PFSK-1 (cell line): ENCODE data around the gene PSMC6.

Experiments used
- FOXP2 ChIP-seq: optimal IDR thresholded peaks from 2 replicates; pipeline ENCODE3; 2011; ENCODE audit warnings: borderline replicate concordance, control low read depth, inconsistent platforms; ENCODE audit not compliant: insufficient read depth; ENCODE audit errors: extremely low read length, extremely low read depth
- POLR2AphosphoS5 ChIP-seq: IDR thresholded peaks from 2 replicates; pipeline ENCODE4 v1.6.1; 2012; ENCODE audit warnings: low read depth, mild to moderate bottlenecking, control low read depth, low read length, moderate library complexity
- SIN3A ChIP-seq: IDR thresholded peaks from 2 replicates; pipeline ENCODE4 v1.6.1; 2012; ENCODE audit warnings: mild to moderate bottlenecking, low read length, moderate library complexity, borderline replicate concordance; ENCODE audit not compliant: insufficient read depth
- TAF1 ChIP-seq: IDR thresholded peaks from 2 replicates; pipeline ENCODE4 v1.6.1; 2012; ENCODE audit warnings: low read length, control low read depth, borderline replicate concordance; ENCODE audit not compliant: insufficient read depth
- TF ChIP-seq, protein P1 (sequence below), 2 experiments: IDR thresholded peaks; 2 replicates each; pipeline versions ENCODE4 v1.6.1 to v1.8.0; 2011 to 2012; ENCODE audit warnings: low read depth in 2 of 2, low read length in 2 of 2, control low read depth in 1 of 2, inconsistent platforms in 1 of 2, mild to moderate bottlenecking in 1 of 2, moderate library complexity in 1 of 2; ENCODE audit not compliant: insufficient read depth in 1 of 2

The PSMC6 gene

DNA sequence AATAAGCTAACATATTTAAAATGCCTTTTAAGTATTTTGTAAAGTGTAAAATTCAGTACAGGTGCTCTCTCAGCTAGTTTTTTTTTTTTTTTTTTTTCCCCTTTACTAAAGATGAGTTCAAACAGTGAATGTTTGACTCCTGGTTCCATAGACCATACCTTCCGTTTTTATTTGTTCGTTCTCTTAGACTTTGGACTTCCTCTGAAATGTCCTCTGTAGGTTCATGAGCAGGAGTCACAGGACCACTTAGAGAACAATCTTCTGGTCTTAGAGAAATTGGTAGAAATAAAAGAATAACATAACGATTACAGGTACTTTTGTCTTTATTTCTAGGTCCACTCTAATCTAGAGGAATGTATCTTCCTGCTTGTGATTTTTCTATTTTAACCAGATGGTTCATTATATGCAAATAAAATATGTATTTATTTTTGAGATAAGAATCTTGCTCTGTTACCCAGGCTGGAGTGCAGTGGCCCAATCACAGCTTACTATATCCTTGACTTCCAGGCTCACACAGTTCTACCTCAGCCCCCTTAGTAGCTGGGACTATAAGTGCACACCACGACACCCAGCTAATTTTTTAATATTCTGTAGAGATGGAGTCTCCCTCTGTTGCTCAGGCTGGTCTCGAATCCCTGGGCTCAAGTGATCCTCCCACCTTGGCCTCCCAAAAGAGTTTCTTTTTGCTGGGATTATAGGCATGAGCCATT is 48.8 kb downstream of the PSMC6 start:
- TF ChIP-seq FOXP2 (no peak), POLR2AphosphoS5 (no peak), TAF1 (no peak), SIN3A (no peak)
- TF ChIP-seq, protein P1, sequence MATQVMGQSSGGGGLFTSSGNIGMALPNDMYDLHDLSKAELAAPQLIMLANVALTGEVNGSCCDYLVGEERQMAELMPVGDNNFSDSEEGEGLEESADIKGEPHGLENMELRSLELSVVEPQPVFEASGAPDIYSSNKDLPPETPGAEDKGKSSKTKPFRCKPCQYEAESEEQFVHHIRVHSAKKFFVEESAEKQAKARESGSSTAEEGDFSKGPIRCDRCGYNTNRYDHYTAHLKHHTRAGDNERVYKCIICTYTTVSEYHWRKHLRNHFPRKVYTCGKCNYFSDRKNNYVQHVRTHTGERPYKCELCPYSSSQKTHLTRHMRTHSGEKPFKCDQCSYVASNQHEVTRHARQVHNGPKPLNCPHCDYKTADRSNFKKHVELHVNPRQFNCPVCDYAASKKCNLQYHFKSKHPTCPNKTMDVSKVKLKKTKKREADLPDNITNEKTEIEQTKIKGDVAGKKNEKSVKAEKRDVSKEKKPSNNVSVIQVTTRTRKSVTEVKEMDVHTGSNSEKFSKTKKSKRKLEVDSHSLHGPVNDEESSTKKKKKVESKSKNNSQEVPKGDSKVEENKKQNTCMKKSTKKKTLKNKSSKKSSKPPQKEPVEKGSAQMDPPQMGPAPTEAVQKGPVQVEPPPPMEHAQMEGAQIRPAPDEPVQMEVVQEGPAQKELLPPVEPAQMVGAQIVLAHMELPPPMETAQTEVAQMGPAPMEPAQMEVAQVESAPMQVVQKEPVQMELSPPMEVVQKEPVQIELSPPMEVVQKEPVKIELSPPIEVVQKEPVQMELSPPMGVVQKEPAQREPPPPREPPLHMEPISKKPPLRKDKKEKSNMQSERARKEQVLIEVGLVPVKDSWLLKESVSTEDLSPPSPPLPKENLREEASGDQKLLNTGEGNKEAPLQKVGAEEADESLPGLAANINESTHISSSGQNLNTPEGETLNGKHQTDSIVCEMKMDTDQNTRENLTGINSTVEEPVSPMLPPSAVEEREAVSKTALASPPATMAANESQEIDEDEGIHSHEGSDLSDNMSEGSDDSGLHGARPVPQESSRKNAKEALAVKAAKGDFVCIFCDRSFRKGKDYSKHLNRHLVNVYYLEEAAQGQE (IDR thresholded peaks at IDR 0.05; ENCODE audit: insufficient read depth in 1 of 2, low read depth in 2 of 2, low read length in 2 of 2), result no peak

DNA sequence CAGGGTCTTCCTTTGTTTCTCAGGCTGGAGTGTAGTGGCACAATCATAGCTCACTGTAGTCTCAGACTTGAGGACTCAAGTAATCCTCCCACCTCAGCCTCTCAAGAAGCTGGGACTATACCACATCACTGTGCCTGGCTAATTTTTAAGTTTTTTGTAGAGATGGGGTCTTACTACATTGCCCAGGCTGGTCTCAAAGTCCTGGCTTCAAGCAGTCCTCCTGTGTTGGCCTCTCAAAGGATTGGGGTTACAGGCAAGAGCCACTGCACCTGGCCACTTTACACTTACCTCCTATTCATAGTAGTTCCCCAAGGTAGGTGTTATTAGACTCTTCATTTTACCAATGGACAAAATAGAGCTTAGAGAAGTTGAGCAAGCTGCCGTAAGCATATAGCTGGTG is 52.1 kb downstream of the PSMC6 start:
- TF ChIP-seq TAF1, result no peak
- TF ChIP-seq, protein P1 (IDR thresholded peaks at IDR 0.05; ENCODE audit: insufficient read depth in 1 of 2, low read depth in 2 of 2, low read length in 2 of 2), result no peak

DNA sequence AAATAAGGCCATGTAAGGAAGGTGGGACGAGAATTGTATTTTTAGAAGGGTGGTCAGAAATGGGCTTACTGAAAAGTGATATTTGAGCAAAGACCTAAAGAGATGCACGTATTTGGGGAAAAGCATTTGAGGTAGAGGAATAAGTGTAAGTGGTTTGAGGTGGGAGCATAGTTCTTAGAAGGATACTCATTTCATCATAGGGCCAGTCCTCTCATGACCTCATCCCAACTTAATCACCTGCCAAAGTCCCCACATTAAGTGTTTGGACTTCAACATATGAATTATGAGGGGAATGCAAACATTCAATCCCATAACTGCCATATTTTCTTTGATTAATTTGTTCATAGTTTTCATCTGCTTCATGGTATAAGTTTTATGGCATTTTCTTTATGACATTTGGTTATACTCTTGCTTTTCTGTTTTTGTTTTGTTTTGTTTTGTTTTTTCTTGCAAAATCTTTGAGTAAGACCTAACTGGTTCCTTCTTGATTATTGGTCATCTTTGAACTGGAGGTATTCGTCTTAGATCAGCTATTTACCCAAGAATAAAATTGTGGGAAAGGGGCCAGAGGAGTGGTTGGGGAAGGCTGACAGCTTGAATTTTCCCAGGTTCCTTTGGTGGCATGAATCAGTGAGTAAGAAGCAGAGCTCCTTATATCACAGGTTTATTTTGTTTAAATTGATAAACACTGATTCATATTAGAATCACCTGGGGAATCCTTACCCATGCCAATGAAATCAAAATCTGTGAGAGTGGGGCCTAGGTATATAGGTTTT is 60.2 kb downstream of the PSMC6 start:
- TF ChIP-seq, protein P1 (IDR thresholded peaks at IDR 0.05; ENCODE audit: insufficient read depth in 1 of 2, low read depth in 2 of 2, low read length in 2 of 2), result no peak
- TF ChIP-seq POLR2AphosphoS5, result no peak
- no peak for TF ChIP-seq TAF1
- TF ChIP-seq SIN3A, result no peak
- TF ChIP-seq FOXP2, result no peak

DNA sequence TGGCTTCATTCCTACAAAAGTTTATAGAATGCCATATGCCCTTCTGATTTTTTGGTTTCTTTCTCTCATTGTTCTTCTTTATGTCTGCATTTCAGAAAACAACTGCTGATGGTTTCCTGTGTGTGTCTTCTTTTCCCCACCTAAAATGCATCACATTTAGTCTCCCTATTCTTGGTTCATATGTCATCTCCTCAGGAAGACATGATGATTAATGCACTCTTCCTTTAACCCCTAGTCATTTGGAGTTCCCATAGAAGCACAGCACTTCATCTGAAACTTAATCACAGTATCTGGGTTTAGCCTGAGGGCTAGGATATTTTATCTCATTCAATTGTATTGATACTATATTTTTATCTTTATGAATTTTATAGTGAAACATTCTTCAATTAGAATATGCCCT is 62.9 kb downstream of the PSMC6 start:
- no peak for TF ChIP-seq TAF1
- TF ChIP-seq, protein P1 (IDR thresholded peaks at IDR 0.05; ENCODE audit: insufficient read depth in 1 of 2, low read depth in 2 of 2, low read length in 2 of 2), result no peak
- no peak for TF ChIP-seq FOXP2
- TF ChIP-seq SIN3A, result no peak
- TF ChIP-seq POLR2AphosphoS5, result no peak
